Activated CD8-positive, alpha-beta memory T cell treated with anti-CD3 and anti-CD28 coated beads, Interleukin-2, amount 10 ng/mL, durations not matched to agents 7 days and 5 days (primary cell): ENCODE results near the gene MUSK. TPM values are rescaled to one million over a fixed set of nuclear protein-coding genes. Genes with fewer than 3 reads are reported as not detected.

Experiments
- ATAC-seq: fragments of 150-1000 bp; cut with Tn5 transposase; one replicate; pipeline ENCODE4 v1.10.0; 2021; ENCODE audit warnings: moderate library complexity
- CTCF ChIA-PET: fragments of 350-600 bp; sonication (Branson Sonifier 250); formaldehyde crosslinking; loops from one replicate; lab custom pipeline; 2021; ENCODE audit warnings: antibody characterized with exemption; lab: Charles Lee
- DNase-seq: peaks from one replicate; pipeline ENCODE4 v3.0.0-alpha.2; 2020
- H3K27ac Mint-ChIP-seq: one replicate; pipeline ENCODE4 v1.8.0; 2021; ENCODE audit warnings: mild to moderate bottlenecking, mixed read lengths
- H3K27me3 Mint-ChIP-seq: one replicate; pipeline ENCODE4 v1.8.0; 2021; ENCODE audit warnings: mixed read lengths
- H3K36me3 Mint-ChIP-seq: one replicate; pipeline ENCODE4 v1.8.0; 2021; ENCODE audit warnings: mild to moderate bottlenecking, mixed read lengths
- H3K4me1 Mint-ChIP-seq: one replicate; pipeline ENCODE4 v1.8.0; 2021; ENCODE audit warnings: mixed read lengths
- H3K4me3 Mint-ChIP-seq: one replicate; pipeline ENCODE4 v1.8.0; 2021; ENCODE audit warnings: mild to moderate bottlenecking, moderate library complexity, mixed read lengths
- H3K9me3 Mint-ChIP-seq: one replicate; pipeline ENCODE4 v1.8.0; 2022; ENCODE audit warnings: low read depth, mixed read lengths
- total RNA-seq, 2 experiments: library from RNA; stranded (reverse); gene quantifications; one replicate each; pipeline ENCODE4 v1.2.3, GENCODE V29; 2021

The MUSK gene
- total RNA-seq, 2 experiments from 2014 or later = not detected

DNA sequence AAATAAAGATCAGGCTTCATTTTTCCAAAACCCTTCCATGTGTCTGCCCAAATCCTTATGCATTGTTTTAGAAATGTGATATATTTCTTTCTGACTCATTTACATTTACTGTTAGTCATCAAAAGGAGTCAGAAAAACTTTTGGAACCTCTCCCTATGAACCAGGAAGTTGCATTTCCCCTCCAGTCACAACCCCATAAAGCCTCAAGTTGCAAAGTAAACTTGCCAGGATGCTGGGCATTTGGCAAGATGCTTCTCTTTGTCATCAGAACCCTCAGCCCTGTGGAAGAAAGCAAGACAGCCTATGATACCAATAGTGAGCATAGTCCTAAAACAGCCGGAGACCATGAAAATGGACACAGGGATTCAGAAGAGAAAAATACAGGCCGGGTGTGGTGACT is 84.2 kb downstream of the MUSK start:
- H3K27ac Mint-ChIP-seq = no peak overlapping the region
- no peaks in the 10 kb centered on the region for H3K36me3 Mint-ChIP-seq
- peaks cover 3% of the 10 kb centered on the region for H3K9me3 Mint-ChIP-seq
- CTCF ChIA-PET = no interaction called here
- no peak for ATAC-seq
- no peak overlapping the region for H3K4me3 Mint-ChIP-seq
- H3K27me3 Mint-ChIP-seq = no peaks in the 10 kb centered on the region
- H3K4me1 Mint-ChIP-seq = no peaks in the 10 kb centered on the region
- no peak for DNase-seq

DNA sequence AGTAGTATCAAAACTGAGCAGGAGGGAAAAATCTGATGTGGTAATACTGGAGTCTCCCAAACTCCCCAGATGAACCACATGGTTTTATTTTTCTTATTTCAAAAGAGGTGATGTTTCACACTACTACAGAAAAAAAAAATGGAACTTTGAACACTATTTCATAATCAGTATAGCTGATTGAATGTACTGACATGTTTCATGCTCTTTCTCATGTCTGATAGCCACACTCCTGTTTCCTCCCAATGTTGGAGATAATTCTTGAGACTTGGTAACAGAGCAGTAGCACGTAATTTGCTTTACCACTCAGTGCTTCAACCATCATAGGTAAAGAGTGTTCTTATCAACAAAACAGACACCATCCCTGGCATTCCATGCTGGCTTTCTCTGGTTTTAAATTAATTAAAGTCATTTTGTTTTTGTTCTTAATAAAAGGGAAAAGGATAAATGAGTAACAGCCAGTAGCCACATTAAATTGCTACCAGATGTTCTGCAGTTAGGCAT is 85.2 kb downstream of the MUSK start:
- no peaks in the 10 kb centered on the region for H3K4me1 Mint-ChIP-seq
- ATAC-seq = no peak
- H3K36me3 Mint-ChIP-seq = no peaks in the 10 kb centered on the region
- no peak overlapping the region for H3K4me3 Mint-ChIP-seq
- CTCF ChIA-PET = no interaction called here
- H3K9me3 Mint-ChIP-seq = peaks cover 3% of the 10 kb centered on the region
- no peak overlapping the region for H3K27ac Mint-ChIP-seq
- H3K27me3 Mint-ChIP-seq = no peaks in the 10 kb centered on the region
- no peak for DNase-seq

DNA sequence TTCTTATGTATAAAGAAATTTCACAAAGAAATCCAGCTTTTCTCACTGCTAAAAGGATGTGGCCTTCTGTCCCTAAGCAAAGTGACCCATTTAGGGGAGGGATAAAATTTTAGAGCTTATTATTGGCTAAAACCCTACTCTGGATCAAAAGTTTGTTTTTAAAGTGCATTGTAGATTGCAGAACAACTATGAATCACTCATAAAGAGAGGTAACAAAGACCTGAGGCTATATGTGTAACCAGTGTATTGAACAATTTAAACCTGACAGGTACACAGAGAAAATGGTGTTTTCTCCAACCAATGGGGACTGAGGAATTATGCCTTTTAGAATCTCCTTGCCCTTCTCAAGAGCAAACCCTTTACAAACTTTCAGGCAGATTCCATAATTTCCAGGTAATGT is 86.6 kb downstream of the MUSK start:
- H3K27ac Mint-ChIP-seq = no peak overlapping the region
- no peaks in the 10 kb centered on the region for H3K9me3 Mint-ChIP-seq
- no peaks in the 10 kb centered on the region for H3K4me1 Mint-ChIP-seq
- CTCF ChIA-PET = no interaction called here
- DNase-seq = no peak
- H3K27me3 Mint-ChIP-seq = no peaks in the 10 kb centered on the region
- no peaks in the 10 kb centered on the region for H3K36me3 Mint-ChIP-seq
- ATAC-seq = no peak
- H3K4me3 Mint-ChIP-seq = no peak overlapping the region

DNA sequence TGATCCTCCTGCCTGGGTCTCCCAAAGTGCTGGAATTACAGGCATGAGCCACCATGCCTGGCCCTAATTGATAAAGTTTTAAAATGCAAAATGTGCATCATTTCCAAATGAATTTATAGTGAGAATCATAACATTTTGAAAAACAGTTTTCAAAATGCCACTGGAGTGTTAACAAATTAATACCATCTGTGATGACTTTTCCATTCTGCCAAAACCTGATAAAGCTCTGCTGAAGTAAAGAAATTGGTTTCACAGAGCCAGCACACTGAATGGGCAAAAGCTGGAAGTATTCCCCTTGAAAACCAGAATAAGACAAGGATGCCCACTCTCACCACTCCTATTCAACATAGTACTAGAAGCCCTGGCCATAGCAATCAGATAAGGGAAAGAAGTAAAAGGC is 89.6 kb downstream of the MUSK start:
- H3K4me3 Mint-ChIP-seq = no peak overlapping the region
- ATAC-seq (no peak), DNase-seq (no peak)
- no peak overlapping the region for H3K27ac Mint-ChIP-seq
- no peaks in the 10 kb centered on the region for H3K4me1 Mint-ChIP-seq
- CTCF ChIA-PET = no interaction called here
- no peaks in the 10 kb centered on the region for H3K36me3 Mint-ChIP-seq
- no peaks in the 10 kb centered on the region for H3K27me3 Mint-ChIP-seq
- H3K9me3 Mint-ChIP-seq = peaks cover 5% of the 10 kb centered on the region

DNA sequence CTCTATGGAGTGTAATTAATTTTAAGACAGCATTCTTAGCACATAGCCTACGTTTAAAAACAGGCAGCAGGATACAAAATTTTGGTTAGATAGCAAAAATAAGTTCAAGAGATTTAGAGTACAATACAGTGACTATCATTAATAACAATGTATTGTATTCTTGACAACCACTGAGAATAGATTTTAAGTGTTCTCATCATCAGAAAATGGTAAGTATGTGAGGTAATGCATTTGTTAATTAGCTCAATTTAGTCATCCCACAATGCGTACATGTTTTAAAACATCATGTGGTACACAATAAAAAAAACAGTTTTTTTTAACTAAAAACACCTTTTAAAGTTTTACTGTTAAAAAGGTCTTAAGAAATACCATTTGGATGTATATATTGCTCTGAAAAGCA is 94.2 kb downstream of the MUSK start:
- H3K4me1 Mint-ChIP-seq = no peaks in the 10 kb centered on the region
- no peaks in the 10 kb centered on the region for H3K36me3 Mint-ChIP-seq
- DNase-seq (no peak), ATAC-seq (no peak)
- H3K27ac Mint-ChIP-seq = no peak overlapping the region
- H3K27me3 Mint-ChIP-seq = no peaks in the 10 kb centered on the region
- CTCF ChIA-PET = no interaction called here
- peaks cover 5% of the 10 kb centered on the region for H3K9me3 Mint-ChIP-seq
- H3K4me3 Mint-ChIP-seq = no peak overlapping the region

DNA sequence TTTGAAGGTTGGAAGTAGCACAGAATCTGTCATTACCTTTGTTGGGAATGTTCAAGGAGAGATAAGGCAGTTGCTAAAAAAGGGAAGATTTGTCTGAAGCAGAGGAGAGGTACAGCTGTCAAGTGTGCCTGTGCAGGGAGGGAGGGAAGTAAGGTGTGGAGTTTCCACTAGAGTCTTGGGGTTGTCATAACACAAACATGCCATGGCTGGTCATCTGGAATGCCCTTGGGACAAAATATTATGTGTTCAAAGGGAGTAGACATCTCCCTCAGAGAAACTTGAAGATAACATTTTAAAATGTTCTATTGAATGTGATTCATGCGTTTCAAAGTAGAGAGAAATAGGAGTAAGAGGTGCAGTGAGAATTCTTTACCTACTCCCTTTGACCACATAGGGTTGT is 95.0 kb downstream of the MUSK start:
- Mint-ChIP-seq H3K4me3 (no peak overlapping the region), H3K4me1 (no peaks in the 10 kb centered on the region), H3K27me3 (no peaks in the 10 kb centered on the region), H3K9me3 (peaks cover 5% of the 10 kb centered on the region), H3K36me3 (no peaks in the 10 kb centered on the region), H3K27ac (no peak overlapping the region)
- ATAC-seq (no peak), DNase-seq (no peak)
- CTCF ChIA-PET = no interaction called here

DNA sequence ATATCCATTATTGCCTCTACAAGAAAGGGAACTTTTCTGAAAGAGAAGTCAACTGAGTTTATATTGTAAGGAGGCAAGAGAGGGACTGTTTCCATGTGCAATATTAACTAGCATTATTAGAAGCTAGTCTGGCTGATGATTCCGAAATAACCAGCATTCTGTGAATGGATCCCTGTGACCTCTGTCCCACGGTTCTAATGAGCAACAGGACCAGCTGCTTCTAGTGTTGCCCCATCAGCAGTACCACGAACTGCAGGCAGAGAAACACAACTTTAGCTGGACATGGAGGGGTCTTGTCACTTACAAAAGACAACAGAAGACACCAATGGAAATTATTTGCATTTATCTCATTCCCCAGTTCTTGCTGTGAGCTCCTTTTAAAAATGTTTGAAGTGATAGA is 95.4 kb downstream of the MUSK start:
- CTCF ChIA-PET = no interaction called here
- H3K27ac Mint-ChIP-seq = no peak overlapping the region
- ATAC-seq = no peak

DNA sequence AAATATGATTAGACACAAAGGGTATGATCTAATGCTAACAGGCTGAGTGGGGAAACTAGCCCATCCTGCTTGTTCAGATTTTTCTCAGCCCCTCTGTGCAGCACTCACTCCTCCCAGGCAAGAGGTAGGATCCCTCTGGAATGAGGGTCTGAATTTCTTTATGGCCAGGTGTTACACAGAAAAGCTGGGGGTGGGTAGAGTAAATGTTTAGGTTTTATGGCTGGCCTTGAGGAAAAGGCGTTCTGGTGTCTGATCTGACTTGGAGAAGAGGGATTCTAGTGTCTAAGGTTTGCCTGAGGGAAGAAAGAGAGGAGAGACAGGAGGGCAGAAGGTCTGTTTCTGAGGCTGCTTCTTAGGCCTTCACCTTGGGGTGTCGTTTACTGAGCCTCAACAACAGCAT is 97.3 kb downstream of the MUSK start:
- Mint-ChIP-seq H3K4me1 (no peaks in the 10 kb centered on the region), H3K27ac (no peak overlapping the region), H3K27me3 (no peaks in the 10 kb centered on the region), H3K36me3 (no peaks in the 10 kb centered on the region), H3K4me3 (no peak overlapping the region), H3K9me3 (peaks cover 2% of the 10 kb centered on the region)
- no peak for ATAC-seq
- CTCF ChIA-PET = no interaction called here
- no peak for DNase-seq

More for the DNA sequence above, 95.4 kb downstream of the MUSK start:
- H3K9me3 Mint-ChIP-seq = peaks cover 5% of the 10 kb centered on the region
- H3K4me3 Mint-ChIP-seq = no peak overlapping the region
- no peak for DNase-seq
- no peaks in the 10 kb centered on the region for H3K4me1 Mint-ChIP-seq
- no peaks in the 10 kb centered on the region for H3K36me3 Mint-ChIP-seq
- no peaks in the 10 kb centered on the region for H3K27me3 Mint-ChIP-seq

DNA sequence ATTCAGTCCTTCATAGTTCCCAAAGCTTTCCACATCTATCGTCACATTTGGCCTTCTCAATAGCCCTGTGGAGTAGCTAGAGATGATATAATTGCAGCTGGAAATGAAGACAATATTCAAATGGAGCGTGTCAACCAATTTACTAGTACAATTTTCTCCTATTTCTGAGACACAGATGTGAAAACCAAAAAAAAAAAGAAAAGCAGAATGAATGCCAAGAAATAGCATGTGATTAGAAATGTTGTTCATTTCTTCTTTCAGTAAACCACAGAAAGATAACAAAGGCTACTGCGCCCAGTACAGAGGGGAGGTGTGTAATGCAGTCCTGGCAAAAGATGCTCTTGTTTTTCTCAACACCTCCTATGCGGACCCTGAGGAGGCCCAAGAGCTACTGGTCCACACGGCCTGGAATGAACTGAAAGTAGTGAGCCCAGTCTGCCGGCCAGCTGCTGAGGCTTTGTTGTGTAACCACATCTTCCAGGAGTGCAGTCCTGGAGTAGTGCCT is 99.0 kb downstream of the MUSK start:
- no peaks in the 10 kb centered on the region for H3K36me3 Mint-ChIP-seq

DNA sequence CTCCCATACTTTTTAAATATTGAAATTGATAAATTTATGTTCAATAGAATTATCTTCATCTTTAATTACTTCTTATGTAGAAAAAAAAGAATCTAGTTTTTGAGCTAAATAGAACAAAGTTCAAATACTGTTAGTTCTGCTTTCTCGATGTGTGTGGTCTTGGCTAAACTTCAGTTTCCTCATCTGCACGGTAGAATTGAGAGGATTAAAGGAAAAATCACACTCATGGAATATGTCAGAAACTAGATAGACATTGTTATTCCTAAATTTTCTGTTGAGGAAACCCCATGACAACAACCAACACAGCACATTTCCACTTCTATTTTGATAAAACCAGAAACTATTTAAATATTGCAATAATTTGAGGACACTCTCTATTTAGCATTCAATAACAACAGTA is 100.3 kb downstream of the MUSK start:
- H3K4me1 Mint-ChIP-seq = no peaks in the 10 kb centered on the region
- H3K27me3 Mint-ChIP-seq = no peaks in the 10 kb centered on the region
- H3K9me3 Mint-ChIP-seq = no peaks in the 10 kb centered on the region
- CTCF ChIA-PET = no interaction called here
- H3K27ac Mint-ChIP-seq = no peak overlapping the region
- DNase-seq (no peak), ATAC-seq (no peak)
- no peak overlapping the region for H3K4me3 Mint-ChIP-seq
- no peaks in the 10 kb centered on the region for H3K36me3 Mint-ChIP-seq

More for the DNA sequence above, 99.0 kb downstream of the MUSK start:
- no peaks in the 10 kb centered on the region for H3K4me1 Mint-ChIP-seq
- no peaks in the 10 kb centered on the region for H3K9me3 Mint-ChIP-seq
- no peak overlapping the region for H3K4me3 Mint-ChIP-seq
- DNase-seq = no peak
- no peak for ATAC-seq
- H3K27ac Mint-ChIP-seq = no peak overlapping the region
- H3K27me3 Mint-ChIP-seq = no peaks in the 10 kb centered on the region
- CTCF ChIA-PET = interaction anchor here (0.5 kb wide), 1 partner anchor 185 kb away, joined by 3 read pairs; no protein-coding TSS in a partner anchor

DNA sequence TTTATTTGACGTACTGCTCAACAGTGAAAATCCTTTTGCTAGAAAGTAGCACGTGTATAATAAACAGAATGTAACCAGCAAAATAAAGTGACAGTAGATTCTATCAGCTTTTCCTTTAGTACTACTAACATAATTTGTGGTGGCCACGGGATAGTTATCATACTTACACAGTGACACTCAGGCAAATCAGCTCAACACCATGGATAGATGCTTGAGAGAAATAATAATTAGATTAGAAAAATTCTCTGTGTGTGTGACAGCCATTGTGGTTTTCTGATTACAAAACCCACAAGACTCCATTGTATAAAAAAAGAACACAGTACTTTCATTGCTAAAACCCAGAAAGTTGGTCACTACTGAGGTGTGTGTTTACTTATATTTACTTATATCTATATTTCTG is 101.1 kb downstream of the MUSK start:
- Mint-ChIP-seq H3K27me3 (no peaks in the 10 kb centered on the region), H3K27ac (no peak overlapping the region), H3K9me3 (no peaks in the 10 kb centered on the region), H3K36me3 (no peaks in the 10 kb centered on the region), H3K4me3 (no peak overlapping the region), H3K4me1 (no peaks in the 10 kb centered on the region)
- ATAC-seq (no peak), DNase-seq (no peak)
- CTCF ChIA-PET = no interaction called here

DNA sequence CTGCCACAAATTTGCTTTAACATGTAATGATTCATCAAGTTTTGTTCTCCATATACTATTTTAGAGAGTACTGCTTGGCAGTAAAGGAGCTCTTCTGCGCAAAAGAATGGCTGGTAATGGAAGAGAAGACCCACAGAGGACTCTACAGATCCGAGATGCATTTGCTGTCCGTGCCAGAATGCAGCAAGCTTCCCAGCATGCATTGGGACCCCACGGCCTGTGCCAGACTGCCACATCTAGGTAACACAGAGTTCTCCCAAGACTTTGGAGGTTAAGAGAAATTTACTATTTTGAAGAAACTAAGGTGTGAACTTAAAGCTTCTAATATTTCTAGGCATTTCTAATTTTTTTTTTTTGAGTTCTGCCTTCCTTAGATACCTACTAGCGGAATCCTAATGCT is 107.1 kb downstream of the MUSK start:
- H3K36me3 Mint-ChIP-seq = no peaks in the 10 kb centered on the region

DNA sequence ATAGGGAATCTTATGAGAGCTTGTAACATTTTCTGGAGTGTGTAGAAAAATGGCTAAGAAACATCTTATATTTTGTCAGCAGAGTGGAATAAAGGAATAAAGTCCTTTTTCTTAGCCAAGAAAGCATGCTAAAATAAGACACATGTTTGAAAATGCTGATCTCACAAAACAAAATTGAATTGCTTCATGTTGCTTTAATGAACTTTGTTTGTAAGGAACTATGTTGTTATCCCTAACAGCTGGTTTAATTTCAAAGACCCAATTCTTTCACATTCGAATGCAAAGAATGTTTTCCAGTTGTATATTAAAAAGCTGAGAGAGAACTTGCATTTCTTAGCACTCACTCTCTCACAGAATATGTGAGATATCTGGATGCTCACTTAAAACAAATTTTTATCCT is 107.6 kb downstream of the MUSK start:
- H3K4me3 Mint-ChIP-seq = no peak overlapping the region
- CTCF ChIA-PET = no interaction called here
- H3K27ac Mint-ChIP-seq = no peak overlapping the region
- no peaks in the 10 kb centered on the region for H3K4me1 Mint-ChIP-seq
- H3K36me3 Mint-ChIP-seq = no peaks in the 10 kb centered on the region
- no peaks in the 10 kb centered on the region for H3K27me3 Mint-ChIP-seq
- DNase-seq (no peak), ATAC-seq (no peak)
- H3K9me3 Mint-ChIP-seq = peaks cover 2% of the 10 kb centered on the region

More for the DNA sequence above, 107.1 kb downstream of the MUSK start:
- ATAC-seq (no peak), DNase-seq (no peak)
- Mint-ChIP-seq H3K4me3 (no peak overlapping the region), H3K27me3 (no peaks in the 10 kb centered on the region), H3K9me3 (peaks cover 2% of the 10 kb centered on the region), H3K4me1 (no peaks in the 10 kb centered on the region), H3K27ac (no peak overlapping the region)
- CTCF ChIA-PET = no interaction called here

DNA sequence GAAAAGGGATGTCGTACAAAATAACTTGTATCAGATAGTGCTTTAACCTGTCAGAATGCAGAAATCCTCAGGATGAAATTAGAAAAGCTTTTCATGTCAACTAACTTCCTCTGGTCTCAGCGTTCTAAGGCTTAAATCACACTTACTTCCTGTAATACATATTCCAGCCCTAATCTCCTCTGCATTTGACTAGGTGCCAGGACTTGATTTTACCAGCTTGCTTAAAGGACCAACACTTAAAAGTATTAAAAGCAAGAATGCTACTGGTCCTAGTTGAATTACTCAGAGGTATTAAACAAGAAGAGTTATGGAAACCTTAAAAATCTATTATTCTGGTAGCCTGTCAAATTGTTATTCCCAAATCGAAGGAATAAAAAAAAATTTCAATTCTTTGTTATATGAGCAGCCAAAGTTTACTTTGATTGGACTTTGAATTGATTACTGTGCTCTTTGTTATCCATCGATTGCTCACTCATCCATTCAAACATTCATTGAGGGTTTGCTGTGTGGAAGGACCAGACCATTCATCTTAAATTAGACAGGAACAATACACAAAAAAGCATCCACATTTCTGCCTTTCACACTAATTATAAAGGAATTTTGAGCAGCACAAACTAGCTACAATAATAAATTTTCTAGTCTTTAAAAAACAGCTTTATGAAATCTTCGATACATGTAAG is 108.7 kb downstream of the MUSK start:
- ATAC-seq (no peak), DNase-seq (no peak)
- Mint-ChIP-seq H3K27ac (no peak overlapping the region), H3K4me3 (no peak overlapping the region), H3K4me1 (no peaks in the 10 kb centered on the region), H3K27me3 (no peaks in the 10 kb centered on the region), H3K9me3 (peaks cover 2% of the 10 kb centered on the region), H3K36me3 (no peaks in the 10 kb centered on the region)
- CTCF ChIA-PET = no interaction called here
